C1 segment of cervical spinal cord (tissue), 14 donors: Measurements from ENCODE around the gene TTC13.

ENCODE experiments used
- DNase-seq, 14 donors: peaks; one replicate each; lab custom pipeline; 2025; lab: John Stamatoyannopoulos, UW

The TTC13 gene

GRCh38 chr1:230857822-230858221 lies 120.8 kb downstream of the TTC13 start:
- DNase-seq, result no peak

GRCh38 chr1:230857077-230857476 lies 121.6 kb downstream of the TTC13 start:
- peak in 11 of 14 donors; percentile 28 to 95 (median 56) for DNase-seq
